ENCODE results near the gene KCNQ4.

KCNQ4 gene

GRCh38 chr1:40796939-40797667 is 13.5 kb downstream of the KCNQ4 start:
- DNase-seq = no peak

DNA sequence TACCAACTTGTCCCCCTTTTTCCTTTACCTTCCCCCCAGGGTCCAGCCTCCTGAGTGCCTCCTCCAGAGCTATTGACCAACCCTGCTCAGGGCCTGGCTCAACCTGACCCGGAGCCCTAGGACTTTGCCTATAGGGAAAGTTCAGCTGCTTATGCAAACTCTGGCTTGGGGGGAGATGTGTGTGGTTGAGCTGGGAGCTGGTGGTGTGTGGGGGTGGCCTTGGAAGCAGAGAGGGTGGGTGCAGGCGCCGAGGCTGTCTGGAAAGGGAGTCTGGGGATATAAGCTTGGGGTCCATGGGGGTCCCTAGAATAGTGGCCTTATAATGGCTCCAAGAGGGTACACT is 14.1 kb downstream of the KCNQ4 start:
- no peak for DNase-seq

DNA sequence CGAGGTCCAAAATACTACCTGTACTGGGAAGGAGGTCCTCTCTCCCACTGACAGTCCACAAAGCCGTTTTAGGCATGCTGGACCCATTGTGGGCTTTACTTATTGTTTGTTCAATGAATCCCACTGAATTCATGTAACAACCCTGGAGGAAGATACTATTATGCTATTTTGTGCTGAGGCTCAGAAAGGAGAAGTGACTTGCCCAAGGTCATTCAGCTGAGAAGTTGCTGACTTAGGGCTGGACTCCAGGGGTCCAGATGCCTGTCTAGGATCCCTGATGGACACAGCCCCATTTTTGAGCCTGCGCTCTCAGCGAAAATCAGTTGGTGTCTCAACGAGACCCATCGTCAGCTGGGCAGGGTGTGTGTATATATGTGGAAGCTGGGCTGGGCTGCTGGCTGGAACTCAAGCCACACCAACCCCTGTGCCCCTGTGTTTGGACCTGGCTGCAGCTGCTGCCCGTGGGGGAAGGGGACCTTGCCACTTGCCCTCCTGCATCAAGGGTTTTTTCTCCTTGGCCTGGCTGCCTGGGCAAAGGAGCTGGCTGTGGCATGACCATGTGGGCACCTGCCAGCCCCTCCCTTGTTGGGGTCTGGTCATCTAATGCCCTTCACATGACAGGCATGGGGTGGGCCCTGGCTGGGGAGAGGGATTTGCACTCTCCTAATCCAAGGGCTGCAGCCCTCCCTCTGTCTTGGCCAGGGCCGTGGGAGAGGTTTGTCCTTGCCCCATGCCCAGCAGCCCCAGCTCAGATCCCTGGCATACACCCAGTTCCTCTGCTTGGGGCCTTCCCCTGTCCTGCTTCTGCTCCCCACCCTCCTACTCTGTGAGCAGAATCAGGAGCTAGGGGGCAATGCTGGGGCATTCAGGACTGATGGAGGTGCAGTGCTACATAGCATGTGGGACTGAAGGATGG is 15.0 kb downstream of the KCNQ4 start:
- no peak for DNase-seq

- DNase-seq = no peak
These were observed 15.8 kb downstream of the KCNQ4 start for GRCh38 chr1:40799351-40799867.

- no peak for DNase-seq
These were observed 18.1 kb downstream of the KCNQ4 start for GRCh38 chr1:40801742-40802077.

DNA sequence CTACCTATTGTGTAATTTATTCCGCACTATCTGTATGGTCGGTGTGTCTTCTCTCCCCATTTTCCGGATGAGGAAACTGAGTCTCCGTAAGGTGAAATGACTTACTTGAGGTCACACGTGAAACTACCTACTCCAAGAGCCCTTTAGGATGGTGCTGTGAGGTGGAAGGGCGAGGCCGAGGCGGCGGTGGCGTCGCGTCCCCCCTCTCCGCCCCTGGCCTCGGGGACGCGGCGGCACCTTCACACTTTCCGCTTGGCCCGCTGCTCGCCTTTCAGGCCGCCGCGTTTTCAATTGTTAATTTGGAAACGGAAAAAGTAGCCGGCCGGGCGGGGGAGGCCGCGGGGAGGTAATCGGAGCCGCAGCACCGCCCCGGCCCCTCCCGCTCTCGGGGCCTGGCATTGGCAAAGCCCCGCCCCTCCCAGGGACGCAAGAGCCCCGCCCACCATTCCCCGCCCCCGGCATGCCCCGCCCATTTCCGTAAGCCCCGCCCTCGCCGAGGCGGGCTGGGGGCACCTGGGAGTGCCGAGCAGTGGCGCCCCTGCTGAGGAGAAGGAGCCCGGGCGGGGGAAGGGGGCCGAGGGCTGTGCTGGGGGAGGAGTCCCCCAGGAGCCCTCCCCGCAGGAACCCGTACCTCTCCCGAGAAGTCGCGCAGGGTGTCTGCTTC is 18.6 kb downstream of the KCNQ4 start:
- peak; percentile 82 for DNase-seq

DNA sequence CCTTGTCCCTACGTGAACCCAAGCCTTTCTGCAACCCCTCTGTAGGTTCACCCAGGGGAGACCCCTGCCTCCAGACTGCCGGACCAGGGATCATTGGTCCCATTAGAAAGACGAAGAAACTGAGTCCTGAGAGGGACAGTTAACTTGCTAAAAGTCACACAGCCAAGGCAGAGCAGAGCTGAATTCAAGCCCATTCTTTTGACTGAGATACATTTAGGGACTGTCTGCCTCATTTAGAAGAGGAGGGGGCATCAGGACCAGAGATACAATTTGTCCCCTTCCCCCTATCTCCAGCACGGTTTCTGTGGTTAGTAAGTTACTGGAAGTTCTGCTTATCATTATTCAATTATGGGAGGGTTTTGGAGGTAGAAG is 19.1 kb downstream of the KCNQ4 start:
- no peak for DNase-seq

GRCh38 chr1:40803447-40803846 is 19.9 kb downstream of the KCNQ4 start:
- no peak for DNase-seq

GRCh38 chr1:40803902-40804301 is 20.3 kb downstream of the KCNQ4 start:
- DNase-seq = no peak

DNA sequence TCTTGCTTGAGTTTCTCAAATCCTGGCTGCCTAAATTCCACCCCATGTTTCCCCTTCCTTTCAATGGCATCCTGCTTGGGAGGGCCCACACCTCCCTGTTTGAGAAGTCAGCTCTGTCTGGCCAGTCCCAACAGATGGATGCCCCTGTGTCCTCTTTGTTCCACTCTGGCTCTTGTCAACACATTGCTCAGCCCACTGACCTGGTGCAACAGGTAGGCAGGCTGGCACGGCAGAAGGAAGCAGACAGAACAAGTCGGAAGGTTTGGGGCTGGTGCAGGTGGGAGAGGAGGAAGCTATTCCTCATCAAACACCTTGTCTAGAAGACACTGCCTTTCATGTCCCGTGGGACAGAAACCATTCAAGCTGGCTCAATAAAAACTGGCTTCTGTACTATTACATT is 22.7 kb downstream of the KCNQ4 start:
- DNase-seq = no peak

DNA sequence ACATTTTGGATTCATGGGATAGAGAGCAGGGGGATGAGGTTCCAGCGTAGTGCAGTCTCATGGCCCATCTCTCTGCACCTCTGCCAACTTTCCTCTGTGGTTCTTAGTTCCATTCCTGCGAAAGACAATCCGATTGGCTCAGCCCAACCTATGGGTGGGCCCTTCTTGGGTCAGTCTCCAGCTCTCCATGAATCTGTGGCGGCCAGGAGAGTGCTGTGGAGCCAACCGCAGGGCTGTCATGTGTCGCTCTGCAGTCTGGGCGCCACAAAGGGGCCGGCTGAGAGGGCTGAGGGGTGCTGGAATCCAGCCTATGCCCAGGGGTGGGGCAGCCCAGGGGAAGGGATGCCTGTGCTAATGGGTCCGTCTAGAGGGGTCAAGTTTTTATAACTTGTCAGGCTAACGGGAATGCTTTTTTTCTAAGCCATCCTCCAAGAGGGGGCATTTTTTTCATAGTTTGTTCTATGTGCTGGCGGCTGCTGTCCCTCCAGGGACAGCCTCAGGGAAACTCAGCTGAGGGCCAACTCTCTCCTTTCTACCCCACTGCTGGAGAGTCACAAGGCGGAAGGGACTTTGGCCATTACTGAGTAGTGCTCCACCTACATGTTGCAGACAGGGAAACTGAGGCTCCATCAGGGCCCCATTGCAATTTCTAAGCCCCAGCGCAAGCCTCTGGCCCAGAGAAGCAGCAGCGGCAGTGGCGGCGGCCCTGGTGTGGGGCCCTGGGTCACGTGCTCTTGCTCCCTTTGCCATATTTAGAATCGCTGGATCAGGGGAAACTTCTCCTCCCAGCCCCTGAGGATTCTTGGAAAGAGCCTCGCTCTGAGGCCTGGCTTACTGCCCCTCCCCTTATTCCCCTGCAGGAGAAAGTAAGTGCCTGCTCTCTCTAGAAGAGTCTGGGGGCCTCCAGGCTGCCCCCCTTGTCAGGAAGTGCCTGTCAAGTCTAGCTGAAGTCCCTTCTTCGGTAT is 23.4 kb downstream of the KCNQ4 start:
- DNase-seq = no peak

- DNase-seq = no peak
These were observed 24.4 kb downstream of the KCNQ4 start for GRCh38 chr1:40808002-40808401.

DNA sequence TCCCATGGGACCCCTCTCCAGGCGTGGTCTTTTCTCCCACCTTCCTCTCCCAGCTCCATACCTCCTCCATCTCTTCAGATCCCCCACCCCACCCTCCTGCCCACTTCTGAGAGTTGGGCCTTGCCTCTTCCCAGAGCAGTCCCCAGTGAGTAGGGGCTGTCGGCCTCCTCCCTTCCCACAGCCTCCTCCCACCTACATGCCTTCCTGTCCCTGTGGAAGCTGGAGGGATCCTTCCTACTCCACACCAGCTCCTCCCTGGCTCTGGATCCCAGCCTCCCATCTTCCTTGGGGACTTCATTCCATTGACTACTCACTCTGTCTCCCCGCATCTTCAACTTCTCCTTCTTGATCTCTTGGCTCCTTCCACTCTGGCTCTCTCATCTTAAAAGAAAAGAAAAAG is 24.9 kb downstream of the KCNQ4 start:
- no peak for DNase-seq

DNA sequence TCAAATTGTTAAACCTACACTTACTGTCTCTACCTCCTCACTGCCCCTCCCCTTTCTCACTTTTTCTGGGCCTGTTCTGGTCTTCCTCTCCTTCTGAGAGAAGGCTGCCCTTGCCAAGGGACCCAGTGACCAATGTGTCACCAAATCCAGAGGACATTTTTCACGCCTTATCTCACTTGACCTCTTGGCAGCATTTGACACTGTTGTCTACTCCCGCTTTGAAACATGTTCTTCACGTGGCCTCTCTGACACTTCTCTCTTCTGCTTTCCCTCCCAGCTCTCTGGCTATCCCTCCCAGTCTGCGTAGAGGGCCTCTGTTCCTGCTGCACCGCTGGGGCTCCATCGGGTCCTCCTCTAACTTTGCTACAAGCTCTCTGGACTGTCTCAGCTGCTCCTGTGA is 25.3 kb downstream of the KCNQ4 start:
- no peak for DNase-seq

- DNase-seq = no peak
These were observed 27.3 kb downstream of the KCNQ4 start for GRCh38 chr1:40810927-40811326.

GRCh38 chr1:40815420-40815819 is 31.8 kb downstream of the KCNQ4 start:
- no peak for DNase-seq

GRCh38 chr1:40817791-40818263 is 34.2 kb downstream of the KCNQ4 start:
- no peak for DNase-seq

- peak; percentile 82 for DNase-seq
These were observed 34.8 kb downstream of the KCNQ4 start for GRCh38 chr1:40818264-40818961.

- DNase-seq = no peak
These were observed 35.5 kb downstream of the KCNQ4 start for GRCh38 chr1:40819101-40819500.

DNA sequence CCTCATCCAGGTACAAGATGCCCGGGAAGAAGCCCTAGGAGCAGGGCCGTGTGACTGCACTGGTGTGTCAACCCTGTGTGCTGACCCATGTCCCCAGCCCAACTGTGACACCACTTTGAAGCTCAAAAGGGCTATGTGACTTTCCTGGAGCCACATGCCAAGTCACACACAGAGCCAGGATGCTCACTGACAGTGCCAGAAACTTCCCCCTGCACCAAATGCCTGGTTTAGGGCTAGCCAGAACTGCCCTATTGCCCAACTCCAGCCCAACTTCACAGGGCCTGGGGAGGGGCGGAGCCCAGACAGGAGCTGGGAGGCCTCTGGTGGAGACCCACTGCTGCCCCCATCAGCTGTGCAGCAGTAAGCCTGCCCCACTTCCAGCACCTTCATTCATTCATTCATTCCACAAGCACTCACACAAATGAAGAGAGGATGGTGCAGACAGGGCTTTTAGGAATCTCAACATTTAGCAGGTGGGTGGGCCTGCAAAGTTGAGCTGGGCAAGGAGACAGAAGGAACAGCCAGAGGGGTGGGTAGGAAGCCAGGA is 36.7 kb downstream of the KCNQ4 start:
- no peak for DNase-seq
